H9 (cell line): ENCODE data around the gene ARMH1. TPM values are rescaled to one million over a fixed set of nuclear protein-coding genes. Genes with fewer than 3 reads are reported as not detected.

Experiments used
- DNase-seq: peaks from one replicate; pipeline ENCODE4 v3.0.0-alpha.2; 2017
- H2AFZ ChIP-seq: one replicate; pipeline ENCODE4 v1.6.1; 2013; ENCODE audit warnings: mild to moderate bottlenecking, low read length, control low read depth, moderate library complexity
- H2AK5ac ChIP-seq: 2 replicates; pipeline ENCODE4 v1.6.1; 2013; ENCODE audit warnings: low read length, control low read depth, mixed read lengths; ENCODE audit not compliant: insufficient read length
- H2BK120ac ChIP-seq: one replicate; pipeline ENCODE4 v1.6.1; 2013; ENCODE audit warnings: low read depth, mild to moderate bottlenecking, low read length, control low read depth, inconsistent platforms; ENCODE audit not compliant: poor library complexity, severe bottlenecking
- H2BK12ac ChIP-seq: 2 replicates; pipeline ENCODE4 v1.6.1; 2013; ENCODE audit warnings: low read length, control low read depth, mixed read lengths, low read depth; ENCODE audit not compliant: insufficient read length
- H2BK15ac ChIP-seq: 2 replicates; pipeline ENCODE4 v1.6.1; 2013; ENCODE audit warnings: low read depth, low read length, control low read depth
- H2BK20ac ChIP-seq: one replicate; pipeline ENCODE4 v1.6.1; 2013; ENCODE audit warnings: low read depth, mild to moderate bottlenecking, low read length, control low read depth, inconsistent platforms; ENCODE audit not compliant: poor library complexity, severe bottlenecking
- H2BK5ac ChIP-seq: 2 replicates; pipeline ENCODE4 v1.6.1; 2013; ENCODE audit warnings: low read length, control low read depth, mixed read lengths; ENCODE audit not compliant: insufficient read length
- H3K14ac ChIP-seq: 2 replicates; pipeline ENCODE4 v1.6.1; 2013; ENCODE audit warnings: low read length, control low read depth; ENCODE audit not compliant: insufficient read depth
- H3K18ac ChIP-seq: 2 replicates; pipeline ENCODE4 v1.6.1; 2013; ENCODE audit warnings: low read depth, mild to moderate bottlenecking, mixed read lengths, low read length, control low read depth; ENCODE audit not compliant: insufficient read length
- H3K23ac ChIP-seq: 2 replicates; pipeline ENCODE4 v1.6.1; 2013; ENCODE audit warnings: low read length, control low read depth, mixed read lengths, low read depth; ENCODE audit not compliant: insufficient read length
- H3K23me2 ChIP-seq: 2 replicates; pipeline ENCODE4 v1.6.1; 2013; ENCODE audit warnings: low read depth, mild to moderate bottlenecking, mixed read lengths, low read length, control low read depth; ENCODE audit not compliant: insufficient read length, poor library complexity, severe bottlenecking
- H3K27ac ChIP-seq: 2 replicates; pipeline ENCODE4 v1.5.1; 2013; ENCODE audit warnings: low read length, control low read depth, mixed read lengths, low read depth; ENCODE audit not compliant: insufficient read length
- H3K27me3 ChIP-seq: 2 replicates; pipeline ENCODE4 v1.6.1; 2013; ENCODE audit warnings: low read length, control low read depth, inconsistent platforms; ENCODE audit not compliant: insufficient read depth
- H3K4ac ChIP-seq: 2 replicates; pipeline ENCODE4 v1.6.1; 2013; ENCODE audit warnings: low read depth, mild to moderate bottlenecking, control low read depth, inconsistent platforms, low read length, moderate library complexity
- H3K4me1 ChIP-seq: 2 replicates; pipeline ENCODE4 v1.6.1; 2013; ENCODE audit warnings: low read length, control low read depth, inconsistent platforms; ENCODE audit not compliant: insufficient read depth
- H3K4me2 ChIP-seq: 2 replicates; pipeline ENCODE4 v1.6.1; 2013; ENCODE audit warnings: low read length, control low read depth, mixed read lengths; ENCODE audit not compliant: insufficient read length, insufficient read depth
- H3K56ac ChIP-seq: 2 replicates; pipeline ENCODE4 v1.6.1; 2013; ENCODE audit warnings: low read depth, mild to moderate bottlenecking, mixed read lengths, low read length, control low read depth; ENCODE audit not compliant: insufficient read length
- H3K79me1 ChIP-seq: 2 replicates; pipeline ENCODE4 v1.6.1; 2013; ENCODE audit warnings: low read depth, mild to moderate bottlenecking, moderate library complexity, low read length, control low read depth, inconsistent platforms; ENCODE audit not compliant: insufficient read depth, poor library complexity, severe bottlenecking
- H3K79me2 ChIP-seq: 2 replicates; pipeline ENCODE4 v1.6.1; 2013; ENCODE audit warnings: low read length, control low read depth, inconsistent platforms; ENCODE audit not compliant: insufficient read depth
- H3K9ac ChIP-seq: 2 replicates; pipeline ENCODE4 v1.6.1; 2013; ENCODE audit warnings: low read length, control low read depth, mixed read lengths; ENCODE audit not compliant: insufficient read length; ENCODE audit errors: extremely low read depth
- H3K9me3 ChIP-seq: one replicate; pipeline ENCODE4 v1.6.1; 2013; ENCODE audit warnings: low read depth, low read length, inconsistent platforms; ENCODE audit not compliant: control insufficient read depth
- H3T11ph ChIP-seq: one replicate; pipeline ENCODE4 v1.6.1; 2013; ENCODE audit warnings: mild to moderate bottlenecking, low read length, control low read depth, inconsistent platforms
- H4K20me1 ChIP-seq: one replicate; pipeline ENCODE4 v1.6.1; 2013; ENCODE audit not compliant: control insufficient read depth, insufficient read length, insufficient read depth
- H4K5ac ChIP-seq: 2 replicates; pipeline ENCODE4 v1.6.1; 2013; ENCODE audit warnings: low read depth, mild to moderate bottlenecking, mixed read lengths, low read length, control low read depth; ENCODE audit not compliant: insufficient read length
- H4K8ac ChIP-seq: replicated peaks from 2 replicates; pipeline ENCODE4 v1.6.1; 2013; ENCODE audit warnings: low read length, control low read depth, mixed read lengths, low read depth; ENCODE audit not compliant: insufficient read length
- H4K91ac ChIP-seq: 2 replicates; pipeline ENCODE4 v1.6.1; 2013; ENCODE audit warnings: low read depth, mild to moderate bottlenecking, moderate library complexity, mixed read lengths, low read length, control low read depth; ENCODE audit not compliant: insufficient read length
- H3K27ac Mint-ChIP-seq, 3 experiments: 2 replicates in 2 of 3; 3 replicates in 1 of 3; pipeline ENCODE4 v1.8.0; 2020 to 2021; ENCODE audit warnings: mixed read lengths in 3 of 3, mild to moderate bottlenecking in 1 of 3, moderate library complexity in 1 of 3
- H3K27me3 Mint-ChIP-seq: 2 replicates; pipeline ENCODE4 v1.8.0; 2021; ENCODE audit warnings: low read depth, mild to moderate bottlenecking, moderate library complexity, mixed read lengths
- H3K36me3 Mint-ChIP-seq, 3 experiments: 2 replicates in 2 of 3; 3 replicates in 1 of 3; pipeline ENCODE4 v1.8.0; 2020 to 2021; ENCODE audit warnings: low read depth in 3 of 3, mixed read lengths in 3 of 3; ENCODE audit not compliant: insufficient read depth in 1 of 3
- H3K4me1 Mint-ChIP-seq, 2 experiments: 2 replicates each; pipeline ENCODE4 v1.8.0; 2020; ENCODE audit warnings: mixed read lengths in 2 of 2
- H3K4me3 Mint-ChIP-seq, 2 experiments: 2 replicates in 1 of 2; 3 replicates in 1 of 2; pipeline ENCODE4 v1.8.0; 2020 to 2021; ENCODE audit warnings: mild to moderate bottlenecking in 2 of 2, mixed read lengths in 2 of 2, moderate library complexity in 1 of 2
- H3K9me3 Mint-ChIP-seq, 2 experiments: 2 replicates in 1 of 2; 3 replicates in 1 of 2; pipeline ENCODE4 v1.8.0; 2020; ENCODE audit warnings: mild to moderate bottlenecking in 2 of 2, mixed read lengths in 2 of 2, moderate library complexity in 1 of 2
- CTCF ChIP-seq: fragments of 200-600 bp; sonication (generic); conservative IDR thresholded peaks from 3 replicates; pipeline ENCODE4 v1.8.0; 2021; ENCODE audit warnings: antibody characterized with exemption, mild to moderate bottlenecking
- WGBS: extraction: QIAGEN DNeasy Blood & Tissue Kit; methylation state at CpG from one replicate; pipeline ENCODE4 v1.1.7; 2013; ENCODE audit warnings: missing lambda C conversion rate, low lambda C conversion rate, mixed read lengths; ENCODE audit not compliant: insufficient read length; ENCODE audit errors: extremely low coverage; 5-methylcytosine and 5-hydroxymethylcytosine counted together
- total RNA-seq: library from RNA; stranded (reverse); gene quantifications from 2 replicates; pipeline ENCODE4 v1.2.1, GENCODE V29; 2021

Gene ARMH1
- total RNA-seq, 1 experiment from 2014 or later = 1.0 TPM

GRCh38 chr1:44678120-44678519 is 3.6 kb downstream of the ARMH1 start:
- Histone ChIP-seq H4K5ac (no peak overlapping the region), H3T11ph (no peak overlapping the region), H3K23ac (no peak overlapping the region), H4K20me1 (no peaks in the 10 kb centered on the region), H3K4ac (no peak overlapping the region), H2AK5ac (no peak overlapping the region), H4K8ac (no peak overlapping the region), H3K4me2 (no peak overlapping the region), H3K18ac (no peak overlapping the region), H2BK12ac (no peak overlapping the region), H3K14ac (no peak overlapping the region), H3K9ac (no peak overlapping the region), H4K91ac (no peak overlapping the region), H2AFZ (no peak overlapping the region), H2BK15ac (no peak overlapping the region), H3K27me3 (no peaks in the 10 kb centered on the region), H2BK120ac (no peak overlapping the region), H3K79me1 (no peaks in the 10 kb centered on the region), H3K27ac (no peak overlapping the region), H3K56ac (no peak overlapping the region), H3K4me1 (peaks cover 15% of the 10 kb centered on the region), H3K23me2 (no peaks in the 10 kb centered on the region), H2BK5ac (no peak overlapping the region), H3K9me3 (no peaks in the 10 kb centered on the region), H2BK20ac (no peak overlapping the region), H3K79me2 (no peaks in the 10 kb centered on the region)
- Mint-ChIP-seq H3K4me3 (no peak overlapping the region), H3K4me1 (peaks cover 25 to 27% of the 10 kb centered on the region in 2 experiments), H3K27ac (no peak overlapping the region), H3K27me3 (no peaks in the 10 kb centered on the region; the same call in 1 of the 2 replicates), H3K36me3 (peaks cover 0 to 7% (median 0%) of the 10 kb centered on the region in 3 experiments; a peak in 3 of 7 replicates), H3K9me3 (no peaks in the 10 kb centered on the region; a peak in 1 of 5 replicates)
- no peak for TF ChIP-seq CTCF
- WGBS = no CpG with 5 or more reads among the region's 2 CpGs
- DNase-seq = no peak
